Measurements from ENCODE around the gene ZBTB46.
"Not testable (repeated sequence)": the region's sequence is repeated elsewhere in the genome, so short reads cannot be mapped to it uniquely, and the experiment has no call there.

ZBTB46 gene

DNA sequence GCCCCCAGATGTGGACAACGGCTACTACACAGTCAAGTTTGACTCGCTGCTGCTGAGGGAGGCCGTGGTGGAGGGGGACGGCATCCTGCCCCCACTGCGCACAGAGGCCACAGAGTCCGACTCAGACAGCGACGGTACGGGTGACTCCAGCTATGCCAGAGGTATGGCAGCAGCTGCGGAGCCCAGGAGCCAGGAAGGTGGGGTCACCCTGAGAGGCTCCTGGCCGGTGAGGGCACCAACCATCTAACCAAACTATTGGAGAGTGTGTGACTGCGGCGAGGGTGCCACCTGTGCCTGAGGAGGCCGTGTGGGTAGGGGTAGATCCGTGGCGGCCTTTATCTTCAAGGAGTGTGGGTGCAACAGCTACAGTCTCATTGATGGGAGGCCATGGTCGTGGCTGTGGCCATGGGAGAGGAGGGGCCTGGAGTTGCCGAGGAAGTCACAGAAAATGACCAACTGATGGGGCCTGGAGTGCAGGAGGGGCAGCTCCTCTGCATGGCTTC, 97.4 kb downstream of the ZBTB46 start:
- no peak for DNase-seq

DNA sequence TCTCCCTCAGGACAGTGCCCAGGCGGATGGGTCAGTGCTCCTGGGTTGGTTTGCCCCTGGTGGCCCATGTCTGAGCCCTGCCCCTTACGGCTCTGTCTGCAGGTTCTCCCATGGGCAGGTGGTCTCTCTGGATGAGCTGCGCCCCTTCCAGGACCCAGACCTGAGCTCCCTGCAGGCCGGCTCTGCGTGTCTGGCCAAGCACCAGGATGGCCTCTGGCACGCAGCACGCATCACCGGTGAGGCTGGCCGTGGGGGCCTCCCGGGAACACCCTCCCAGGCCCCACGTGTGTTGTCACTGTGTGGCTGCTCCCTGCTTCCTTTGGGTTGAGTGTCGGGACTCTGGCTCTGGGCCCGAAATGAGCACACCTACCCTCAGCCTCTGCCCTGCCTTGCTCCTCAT, 97.9 kb downstream of the ZBTB46 start:
- DNase-seq = no peak

DNA sequence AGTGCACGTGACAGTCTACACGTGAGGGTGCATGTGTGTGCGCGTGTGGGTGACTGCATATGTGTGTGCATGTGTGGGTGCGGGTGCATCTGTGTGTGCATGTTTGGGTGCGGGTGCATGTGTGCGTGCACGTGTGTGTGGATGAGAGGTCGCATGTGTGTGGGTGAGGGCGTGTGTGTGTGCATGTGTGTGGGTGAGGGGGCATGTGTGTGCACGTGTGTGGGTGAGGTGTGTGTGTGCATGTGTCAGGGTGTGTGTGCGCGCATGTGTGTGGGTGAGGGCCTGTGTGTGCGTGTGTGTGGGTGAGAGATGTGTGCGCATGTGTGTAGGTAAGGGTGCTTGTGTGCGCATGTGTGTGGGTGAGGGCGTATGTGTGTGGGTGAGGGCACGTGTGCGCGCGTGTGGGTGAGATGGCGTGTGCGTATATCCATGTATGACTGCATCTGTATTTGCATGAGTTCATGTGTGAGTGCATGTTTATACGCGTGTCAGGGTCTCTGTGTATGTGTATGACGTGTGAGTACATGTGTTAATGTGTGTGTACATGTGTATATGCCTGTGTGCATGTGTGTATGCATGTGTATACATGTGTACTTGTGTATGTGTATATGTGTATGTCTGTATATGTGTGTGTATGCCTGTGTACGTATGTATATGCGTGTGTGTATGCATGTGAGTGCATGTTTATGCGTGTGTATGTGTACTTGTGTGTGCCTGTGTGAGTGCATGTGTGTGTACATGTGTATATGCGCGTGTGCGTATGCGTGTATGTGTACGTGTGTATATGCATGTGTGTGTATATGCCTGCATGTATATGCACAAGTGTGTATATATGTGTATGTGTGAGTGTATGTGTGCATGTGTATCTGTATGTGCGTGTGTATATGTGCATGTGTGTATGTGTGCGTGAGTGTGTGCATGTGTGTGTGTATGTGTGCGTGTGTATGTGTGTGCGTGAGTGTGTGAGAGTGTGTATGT, 98.7 kb downstream of the ZBTB46 start:
- DNase-seq = no peak

DNA sequence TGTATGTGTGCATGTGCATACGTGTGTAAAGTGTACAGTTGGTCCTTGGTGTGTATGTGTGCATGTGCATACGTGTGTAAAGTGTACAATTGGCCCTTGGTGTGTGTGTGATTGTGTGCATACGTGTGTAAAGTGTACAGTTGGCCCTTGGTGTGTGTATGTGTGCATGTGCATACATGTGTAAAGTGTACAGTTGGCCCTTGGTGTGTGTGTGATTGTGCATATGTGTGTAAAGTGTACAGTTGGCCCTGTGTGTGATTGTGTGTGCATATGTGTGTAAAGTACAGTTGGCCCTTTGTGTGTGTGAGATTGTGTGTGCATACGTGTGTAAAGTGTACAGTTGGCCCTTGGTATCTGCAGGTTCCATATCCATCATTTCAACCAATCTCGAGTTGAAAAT, 99.7 kb downstream of the ZBTB46 start:
- DNase-seq = no peak

DNA sequence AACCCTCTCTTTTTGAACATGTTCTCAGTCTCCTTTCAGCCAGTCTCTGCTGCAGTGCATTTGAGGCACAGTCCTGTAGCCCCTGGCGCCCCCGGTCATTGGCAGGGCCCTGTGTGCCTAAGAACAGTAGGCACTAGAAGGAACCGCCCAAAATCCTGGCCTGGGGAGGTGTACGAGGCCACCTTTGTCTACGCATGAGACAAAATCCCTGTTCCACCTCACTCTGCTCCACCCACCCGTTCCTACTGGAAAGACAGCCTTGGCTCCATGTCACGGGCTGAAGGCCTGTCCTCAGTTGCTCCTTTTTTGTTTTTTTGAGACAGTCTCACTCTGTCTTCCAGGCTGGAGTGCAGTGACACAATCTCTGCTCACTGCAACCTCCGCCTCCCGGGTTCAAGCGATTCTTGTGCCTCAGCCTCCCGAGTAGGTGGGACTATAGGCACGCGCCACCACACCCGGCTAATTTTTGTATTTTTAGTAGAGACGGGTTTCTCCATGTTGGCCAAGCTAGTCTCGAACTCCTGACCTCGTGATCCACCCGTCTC, 100.8 kb downstream of the ZBTB46 start:
- not testable (repeated sequence) for DNase-seq

DNA sequence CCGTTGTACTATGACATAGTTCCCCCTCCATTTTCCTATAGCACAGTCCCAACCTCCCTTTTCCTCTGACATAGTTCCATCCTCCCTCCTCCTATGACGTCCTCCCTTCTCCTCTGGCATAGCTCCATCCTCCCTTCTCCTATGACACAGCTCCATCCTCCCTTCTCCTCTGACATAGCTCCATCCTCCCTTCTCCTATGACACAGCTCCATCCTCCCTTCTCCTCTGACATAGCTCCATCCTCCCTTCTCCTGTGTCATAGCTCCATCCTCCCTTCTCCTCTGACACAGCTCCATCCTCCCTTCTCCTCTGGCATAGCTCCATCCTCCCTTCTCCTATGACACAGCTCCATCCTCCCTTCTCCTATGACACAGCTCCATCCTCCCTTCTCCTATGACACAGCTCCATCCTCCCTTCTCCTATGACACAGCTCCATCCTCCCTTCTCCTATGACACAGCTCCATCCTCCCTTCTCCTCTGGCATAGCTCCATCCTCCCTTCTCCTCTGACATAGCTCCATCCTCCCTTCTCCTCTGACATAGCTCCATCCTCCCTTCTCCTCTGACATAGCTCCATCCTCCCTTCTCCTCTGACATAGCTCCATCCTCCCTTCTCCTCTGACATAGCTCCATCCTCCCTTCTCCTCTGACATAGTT, 108.0 kb downstream of the ZBTB46 start:
- DNase-seq = not testable (repeated sequence)

DNA sequence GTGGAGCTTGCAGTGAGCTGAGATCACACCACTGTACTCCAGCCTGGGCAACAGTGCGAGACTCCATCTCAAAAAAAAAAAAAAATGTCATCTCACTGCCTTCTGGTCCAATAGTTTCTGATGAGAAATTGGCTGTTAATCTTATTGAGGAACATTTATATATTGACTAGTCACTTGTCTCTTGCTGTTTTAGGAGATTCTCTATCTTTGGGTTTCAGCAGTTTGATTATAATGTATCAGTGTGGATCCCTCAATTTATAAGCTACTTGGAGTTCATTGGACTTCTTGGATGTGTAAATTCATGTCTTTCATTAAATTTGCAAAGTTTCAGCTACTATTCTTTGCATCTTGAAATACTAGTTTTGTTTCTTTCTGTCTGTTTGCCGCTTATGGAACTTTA, 112.1 kb downstream of the ZBTB46 start:
- no peak for DNase-seq

DNA sequence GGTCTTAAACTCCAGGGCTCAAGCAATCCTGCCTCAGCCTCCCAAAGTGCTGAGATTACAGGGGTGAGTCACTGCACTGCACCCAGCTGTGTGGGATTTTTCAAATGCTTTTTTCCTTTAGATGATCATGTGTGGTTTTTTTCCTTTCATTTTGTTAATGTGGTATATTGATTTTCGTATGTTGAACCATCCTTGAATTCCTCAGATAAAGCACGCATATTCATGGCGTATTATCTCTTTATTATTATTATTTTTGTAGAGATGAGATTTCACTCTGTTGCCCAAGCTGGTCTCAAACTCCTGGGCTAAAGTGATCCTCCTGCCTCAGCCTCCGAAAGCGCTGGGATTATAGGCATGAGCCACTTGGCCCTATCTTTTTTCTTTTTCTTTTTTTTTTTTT, 116.2 kb downstream of the ZBTB46 start:
- no peak for DNase-seq

DNA sequence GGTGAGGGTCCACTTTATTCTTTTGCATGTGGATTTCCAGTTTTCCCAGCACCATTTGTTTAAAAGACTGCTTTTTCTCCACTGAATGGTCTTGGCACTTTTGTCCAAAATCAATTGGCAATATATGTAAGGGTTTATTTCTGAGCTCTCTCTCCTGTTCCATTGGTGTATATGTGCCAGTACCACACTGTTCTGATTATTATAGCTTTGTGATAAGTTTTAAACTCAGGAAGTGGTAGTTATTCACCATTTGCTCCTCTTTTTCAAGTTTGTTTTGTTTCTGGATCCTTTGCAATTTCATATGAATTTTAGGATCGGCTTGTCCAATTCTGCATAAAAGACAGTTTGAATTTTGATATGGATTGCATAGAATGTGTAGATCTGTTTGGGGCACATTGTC, 118.9 kb downstream of the ZBTB46 start:
- DNase-seq = no peak

DNA sequence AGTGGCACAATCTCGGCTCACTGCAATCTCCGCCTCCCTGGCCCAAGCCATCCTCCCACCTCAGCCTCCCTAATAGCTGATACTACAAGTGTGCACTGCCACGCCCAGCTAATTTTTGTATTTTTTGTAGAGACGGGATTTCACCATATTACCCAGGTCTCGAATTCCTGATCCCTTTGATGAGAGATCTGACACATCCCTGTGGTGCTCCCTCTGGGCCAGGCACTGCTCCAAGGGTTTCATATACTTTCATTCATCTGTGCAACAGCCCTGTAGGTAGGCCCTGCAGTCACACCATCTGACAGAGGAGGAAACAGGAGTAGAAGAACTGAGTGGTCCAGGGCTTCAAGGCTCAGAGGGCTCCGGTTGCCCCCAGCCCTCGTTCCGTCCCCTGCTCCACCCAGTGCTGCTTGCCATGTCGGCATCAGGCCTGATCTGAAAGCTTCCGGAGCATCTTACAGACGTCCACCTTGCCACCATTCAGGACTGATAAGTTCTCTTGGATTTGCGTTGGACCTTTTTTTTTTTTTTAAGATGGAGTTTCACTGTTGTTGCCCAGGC, 119.9 kb downstream of the ZBTB46 start:
- no peak for DNase-seq

DNA sequence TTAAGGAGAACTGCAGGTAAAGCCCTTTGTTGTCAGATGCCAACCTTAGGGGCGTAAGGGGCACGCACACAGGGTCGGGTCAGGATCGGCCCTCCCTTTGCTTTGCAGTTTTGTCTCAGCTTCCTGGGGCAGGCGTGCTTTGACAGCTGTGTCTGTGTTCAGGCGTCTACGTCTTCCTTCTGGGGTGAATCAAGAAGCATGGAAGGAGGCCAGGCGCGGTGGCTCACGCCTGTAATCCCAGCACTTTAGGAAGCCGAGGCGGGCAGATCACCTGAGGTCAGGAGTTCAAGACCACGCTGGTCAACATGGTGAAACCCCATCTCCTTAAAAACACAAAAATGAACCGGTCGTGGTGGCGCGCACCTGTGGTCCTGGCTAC, 121.9 kb downstream of the ZBTB46 start:
- peak; percentile 20 for DNase-seq

DNA sequence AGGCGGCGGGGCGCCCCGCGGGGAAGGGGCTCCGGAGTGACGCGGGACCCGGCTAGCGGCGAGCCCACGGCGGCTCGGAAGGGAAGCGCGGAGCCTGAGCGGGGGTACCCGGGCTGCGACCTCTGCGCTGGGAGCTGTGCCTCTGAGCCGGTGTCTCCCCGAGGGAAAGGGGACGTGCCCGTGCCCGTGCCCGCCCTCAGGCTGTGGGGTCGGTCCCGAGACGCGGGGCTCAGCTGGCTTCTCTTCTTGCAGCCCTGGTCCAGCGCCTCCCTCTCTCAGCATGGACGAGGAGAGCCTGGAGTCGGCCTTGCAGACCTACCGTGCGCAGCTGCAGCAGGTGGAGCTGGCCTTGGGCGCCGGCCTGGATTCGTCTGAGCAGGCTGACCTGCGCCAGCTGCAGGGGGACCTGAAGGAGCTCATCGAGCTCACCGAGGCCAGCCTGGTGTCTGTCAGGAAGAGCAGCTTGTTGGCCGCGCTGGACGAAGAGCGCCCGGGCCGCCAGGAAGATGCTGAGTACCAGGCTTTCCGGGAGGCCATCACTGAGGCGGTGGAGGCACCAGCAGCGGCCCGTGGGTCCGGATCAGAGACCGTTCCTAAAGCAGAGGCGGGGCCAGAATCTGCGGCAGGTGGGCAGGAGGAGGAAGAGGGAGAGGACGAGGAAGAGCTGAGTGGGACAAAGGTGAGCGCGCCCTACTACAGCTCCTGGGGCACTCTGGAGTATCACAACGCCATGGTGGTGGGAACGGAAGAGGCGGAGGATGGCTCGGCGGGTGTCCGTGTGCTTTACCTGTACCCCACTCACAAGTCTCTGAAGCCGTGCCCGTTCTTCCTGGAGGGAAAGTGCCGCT, 122.5 kb downstream of the ZBTB46 start:
- peak; percentile 28 for DNase-seq

DNA sequence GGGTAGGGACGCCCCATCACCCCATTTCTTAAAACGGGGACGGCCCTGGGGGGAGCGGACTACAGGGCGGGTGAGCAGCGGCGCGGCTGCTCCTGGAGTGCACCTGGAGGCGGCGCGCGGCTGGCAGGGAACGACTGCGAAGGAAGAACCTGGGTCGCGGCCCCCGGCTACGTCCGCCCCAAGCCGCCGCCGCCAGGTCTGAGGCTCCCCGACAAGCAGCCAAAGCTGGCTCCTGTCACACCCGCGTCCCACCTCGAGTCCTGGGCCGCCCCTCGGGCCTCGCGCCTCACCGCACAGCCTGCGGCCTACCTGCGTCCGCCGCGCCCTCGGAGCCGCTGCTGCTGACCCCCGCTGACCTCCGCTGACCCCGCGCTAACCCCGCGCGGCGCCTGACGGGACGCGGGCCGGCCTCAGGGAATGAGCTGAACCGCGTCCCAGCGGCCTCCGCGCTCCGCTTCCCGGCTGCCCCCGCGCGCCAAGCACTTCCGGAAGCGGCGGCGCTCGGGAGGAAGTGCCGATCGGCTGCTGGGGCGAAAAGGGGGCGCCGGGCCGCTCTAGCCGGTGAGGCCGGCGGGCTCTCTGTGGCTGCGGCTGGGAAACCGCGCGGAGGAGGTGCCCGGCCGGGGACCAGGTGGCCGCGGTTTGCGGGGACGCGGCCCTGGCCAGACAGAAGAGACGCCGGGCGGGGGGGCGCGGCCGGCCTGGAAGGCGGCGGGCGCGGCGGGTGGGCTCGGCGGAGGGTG, 123.3 kb downstream of the ZBTB46 start, which contains the start of the genes ARFRP1 and ZGPAT:
ARFRP1 (minus strand) TSS at position 419 of the 743 bp plus-strand sequence. CDS start 885 bp downstream, outside the sequence.
ZGPAT (plus strand) TSS at position 482 of the 743 bp plus-strand sequence. CDS start 542 bp downstream, outside the sequence.
- peak; percentile 90 for DNase-seq

DNA sequence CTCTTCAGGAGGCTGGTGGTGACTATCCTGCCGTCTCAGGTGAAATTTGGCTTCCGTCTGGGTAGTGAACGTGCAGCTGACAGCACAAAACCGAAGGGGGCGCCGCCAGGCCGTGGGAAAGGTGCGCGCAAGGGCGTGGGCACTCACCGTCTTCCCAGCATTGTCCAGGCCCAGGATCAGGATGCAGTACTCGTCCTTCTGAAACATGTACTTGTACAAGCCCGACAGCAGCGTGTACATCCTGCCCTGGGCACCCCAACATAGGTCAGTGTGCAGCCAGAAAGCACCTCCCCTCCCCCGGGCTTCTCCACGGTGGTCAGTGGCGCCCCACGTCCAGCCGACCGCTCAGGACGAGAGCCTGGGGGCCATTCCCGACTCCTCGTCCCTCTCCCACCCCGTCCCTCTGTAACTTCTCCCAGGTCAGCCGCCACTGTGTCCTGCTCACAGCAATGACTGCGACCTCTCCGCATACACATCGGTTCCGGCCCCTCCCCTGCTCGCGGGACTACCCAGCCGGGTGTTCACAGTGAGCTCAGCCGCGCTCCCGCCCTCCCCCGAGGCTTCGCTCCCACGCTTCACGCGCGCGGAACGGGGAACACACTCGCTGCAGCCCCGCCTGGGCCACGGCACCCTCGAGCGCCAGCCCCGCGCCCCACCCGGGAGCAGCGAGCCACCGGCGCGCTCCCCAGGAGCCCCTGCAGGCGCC, 124.1 kb downstream of the ZBTB46 start:
- DNase-seq = peak; percentile 59

DNA sequence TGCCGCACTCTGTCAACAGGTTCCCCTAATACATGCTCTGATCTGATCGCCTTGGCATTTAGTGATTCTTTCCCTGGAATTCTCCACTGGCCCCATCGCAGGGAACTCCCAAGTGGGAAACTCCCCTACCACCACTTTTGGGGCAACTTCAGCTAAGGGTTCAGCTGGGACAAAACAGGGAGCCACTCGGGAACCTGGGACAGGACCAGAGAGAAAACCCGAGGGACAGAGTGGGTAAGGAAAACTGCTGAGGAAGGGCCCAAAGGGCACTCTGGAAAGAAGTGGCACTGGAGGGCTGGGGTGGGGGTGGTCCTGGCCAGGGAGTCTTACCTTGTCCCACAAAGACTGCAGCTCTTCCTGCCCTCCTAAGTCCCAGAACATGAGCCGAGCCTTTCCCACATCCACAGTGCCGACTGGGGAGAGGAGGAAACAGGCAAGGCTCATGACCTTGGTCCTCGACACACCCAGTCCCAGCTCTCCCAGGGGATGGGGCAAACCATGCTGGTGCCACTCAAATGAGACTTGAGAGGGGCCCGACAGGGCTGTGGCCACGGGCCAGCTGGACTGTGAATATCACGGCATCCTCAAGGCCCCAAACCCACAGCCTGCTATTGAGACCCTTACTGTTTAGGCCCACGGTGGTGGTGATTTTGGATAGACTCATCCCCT, 124.9 kb downstream of the ZBTB46 start:
- no peak for DNase-seq

DNA sequence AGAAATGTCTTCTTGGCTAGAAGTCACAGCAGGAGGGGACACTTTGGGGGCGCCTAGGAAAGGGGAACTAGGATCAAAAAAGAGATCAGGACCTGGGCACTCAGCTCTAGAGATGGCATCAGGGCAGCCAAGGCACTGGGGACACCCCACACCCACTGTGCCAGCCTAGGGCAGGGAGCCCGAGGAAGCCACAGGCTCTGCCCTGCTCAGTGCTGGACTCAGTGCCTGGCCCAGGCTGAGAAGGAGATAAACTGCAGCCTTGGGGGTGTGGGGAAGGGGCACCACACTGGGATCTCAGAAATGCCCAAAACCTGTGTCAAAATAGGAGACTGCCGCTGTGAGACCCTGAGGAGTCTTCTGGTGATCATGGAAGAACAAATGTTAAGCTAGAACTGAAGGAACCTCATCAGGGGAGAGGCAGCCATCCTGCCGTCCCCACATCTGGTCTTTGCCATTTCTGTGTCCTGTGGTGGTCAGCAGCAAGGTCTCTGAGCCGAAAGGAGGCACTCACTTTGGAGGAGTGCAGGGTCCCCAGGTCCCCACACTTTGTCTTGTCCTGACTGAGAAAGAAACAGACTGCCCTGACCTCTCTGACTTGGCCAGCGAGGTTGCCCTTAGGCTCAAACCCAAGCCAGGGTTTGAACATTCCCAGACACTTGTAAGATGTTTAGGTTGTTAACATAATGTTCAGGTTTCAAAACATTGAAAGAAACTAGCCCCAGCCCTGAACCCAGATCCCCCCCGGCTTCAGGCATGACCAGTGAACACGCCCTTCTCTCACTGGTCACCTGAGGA, 125.6 kb downstream of the ZBTB46 start:
- DNase-seq = no peak

DNA sequence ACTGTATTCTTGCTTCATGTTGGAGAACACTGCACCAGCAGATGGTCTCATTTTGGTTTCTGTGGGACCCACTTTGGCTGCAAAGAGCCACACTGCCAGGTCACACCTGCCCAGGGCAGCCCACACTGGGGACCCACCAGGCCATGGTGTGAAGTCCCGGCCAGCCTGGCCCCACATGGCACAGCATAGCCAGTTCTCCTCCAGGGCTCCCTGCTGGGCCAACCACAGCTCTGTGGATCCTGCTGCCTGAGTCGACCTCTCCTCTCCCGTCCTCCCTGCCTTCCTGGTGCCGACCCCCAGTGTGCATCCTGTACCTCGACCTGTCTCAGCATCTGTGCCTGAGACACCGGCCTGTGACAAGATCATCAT, 126.3 kb downstream of the ZBTB46 start:
- peak; percentile 13 for DNase-seq

DNA sequence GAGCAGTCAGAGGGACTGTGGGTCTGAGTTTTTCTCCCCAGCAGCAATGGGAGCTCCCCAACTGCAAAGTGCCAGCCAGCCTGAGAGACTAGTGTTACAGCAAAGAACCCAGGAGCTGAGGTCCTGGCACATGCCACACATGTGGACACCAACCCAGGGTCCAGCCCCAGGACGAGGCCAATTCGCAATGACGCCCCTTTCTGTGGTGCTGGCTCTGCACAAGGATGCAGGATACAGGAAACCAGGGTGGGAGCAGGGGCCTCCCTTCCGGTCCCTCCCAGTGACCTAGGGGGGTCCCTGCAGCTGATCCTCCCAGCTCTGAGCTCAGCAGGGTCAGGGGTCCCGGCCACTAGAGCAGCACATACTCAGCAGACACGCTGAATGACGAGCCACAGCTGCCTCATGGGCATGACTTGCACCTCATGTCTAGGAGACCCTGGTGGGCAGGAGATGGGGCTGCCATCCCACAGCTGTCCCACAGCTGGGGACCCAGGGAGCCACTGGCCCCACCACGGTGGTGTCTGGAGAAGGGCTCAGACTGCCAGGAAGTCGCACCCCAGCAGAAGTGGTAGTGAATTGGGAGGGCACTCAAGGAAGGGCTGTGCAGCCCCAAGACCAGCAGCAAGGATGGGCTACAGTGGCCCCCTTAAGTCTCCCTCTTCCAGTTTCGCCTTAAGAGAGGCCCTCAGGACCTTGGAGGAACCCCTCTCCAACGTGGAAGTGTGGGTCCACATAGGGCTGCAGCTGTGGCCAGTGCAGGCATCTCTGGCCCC, 126.9 kb downstream of the ZBTB46 start:
- DNase-seq = no peak
